Endothelial cell (in vitro differentiated cells): ENCODE data around the gene ZNF687. TPM values are rescaled to one million over a fixed set of nuclear protein-coding genes. Genes with fewer than 3 reads are reported as not detected.

Experiments used
- DNase-seq: peaks from one replicate; pipeline ENCODE4 v3.0.0; 2021; ENCODE audit warnings: low spot score
- H3K27ac Mint-ChIP-seq: one replicate; pipeline ENCODE4 v1.8.0; 2021; ENCODE audit warnings: mixed read lengths, inconsistent platforms; ENCODE audit not compliant: unreplicated experiment
- H3K27me3 Mint-ChIP-seq: one replicate; pipeline ENCODE4 v1.8.0; 2021; ENCODE audit warnings: mild to moderate bottlenecking, moderate library complexity, mixed read lengths, inconsistent platforms; ENCODE audit not compliant: unreplicated experiment
- H3K36me3 Mint-ChIP-seq: one replicate; pipeline ENCODE4 v1.8.0; 2021; ENCODE audit warnings: mild to moderate bottlenecking, low read depth, mixed read lengths, inconsistent platforms; ENCODE audit not compliant: unreplicated experiment
- H3K4me1 Mint-ChIP-seq: one replicate; pipeline ENCODE4 v1.8.0; 2021; ENCODE audit warnings: mild to moderate bottlenecking, mixed read lengths, inconsistent platforms; ENCODE audit not compliant: unreplicated experiment
- H3K4me3 Mint-ChIP-seq: one replicate; pipeline ENCODE4 v1.8.0; 2021; ENCODE audit warnings: mild to moderate bottlenecking, mixed read lengths, inconsistent platforms; ENCODE audit not compliant: unreplicated experiment
- H3K9me3 Mint-ChIP-seq: one replicate; pipeline ENCODE4 v1.8.0; 2021; ENCODE audit warnings: mixed read lengths, inconsistent platforms; ENCODE audit not compliant: unreplicated experiment
- total RNA-seq: library from RNA; stranded (reverse); fragmentation: NEBNext Ultra II Directional; extraction: Animal tissue kit (Norgen Biotek cat#: 25700); gene quantifications from one replicate; pipeline ENCODE4 v1.2.1, GENCODE V29; 2021; ENCODE audit not compliant: unreplicated experiment
- TF ChIP-seq, protein P1 (sequence below): fragments of 200-600 bp; sonication (generic); IDR thresholded peaks from one replicate; pipeline ENCODE4 v1.5.0; 2021; ENCODE audit warnings: antibody characterized with exemption; ENCODE audit not compliant: unreplicated experiment

Gene ZNF687
- total RNA-seq, 1 donor from 2014 or later, result 29.9 TPM

GRCh38 chr1:151242442-151242841 lies 39.7 kb upstream of the ZNF687 start:
- TF ChIP-seq, protein P1, sequence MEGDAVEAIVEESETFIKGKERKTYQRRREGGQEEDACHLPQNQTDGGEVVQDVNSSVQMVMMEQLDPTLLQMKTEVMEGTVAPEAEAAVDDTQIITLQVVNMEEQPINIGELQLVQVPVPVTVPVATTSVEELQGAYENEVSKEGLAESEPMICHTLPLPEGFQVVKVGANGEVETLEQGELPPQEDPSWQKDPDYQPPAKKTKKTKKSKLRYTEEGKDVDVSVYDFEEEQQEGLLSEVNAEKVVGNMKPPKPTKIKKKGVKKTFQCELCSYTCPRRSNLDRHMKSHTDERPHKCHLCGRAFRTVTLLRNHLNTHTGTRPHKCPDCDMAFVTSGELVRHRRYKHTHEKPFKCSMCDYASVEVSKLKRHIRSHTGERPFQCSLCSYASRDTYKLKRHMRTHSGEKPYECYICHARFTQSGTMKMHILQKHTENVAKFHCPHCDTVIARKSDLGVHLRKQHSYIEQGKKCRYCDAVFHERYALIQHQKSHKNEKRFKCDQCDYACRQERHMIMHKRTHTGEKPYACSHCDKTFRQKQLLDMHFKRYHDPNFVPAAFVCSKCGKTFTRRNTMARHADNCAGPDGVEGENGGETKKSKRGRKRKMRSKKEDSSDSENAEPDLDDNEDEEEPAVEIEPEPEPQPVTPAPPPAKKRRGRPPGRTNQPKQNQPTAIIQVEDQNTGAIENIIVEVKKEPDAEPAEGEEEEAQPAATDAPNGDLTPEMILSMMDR, result no peak
- peaks cover 55% of the 10 kb centered on the region for H3K36me3 Mint-ChIP-seq

DNA sequence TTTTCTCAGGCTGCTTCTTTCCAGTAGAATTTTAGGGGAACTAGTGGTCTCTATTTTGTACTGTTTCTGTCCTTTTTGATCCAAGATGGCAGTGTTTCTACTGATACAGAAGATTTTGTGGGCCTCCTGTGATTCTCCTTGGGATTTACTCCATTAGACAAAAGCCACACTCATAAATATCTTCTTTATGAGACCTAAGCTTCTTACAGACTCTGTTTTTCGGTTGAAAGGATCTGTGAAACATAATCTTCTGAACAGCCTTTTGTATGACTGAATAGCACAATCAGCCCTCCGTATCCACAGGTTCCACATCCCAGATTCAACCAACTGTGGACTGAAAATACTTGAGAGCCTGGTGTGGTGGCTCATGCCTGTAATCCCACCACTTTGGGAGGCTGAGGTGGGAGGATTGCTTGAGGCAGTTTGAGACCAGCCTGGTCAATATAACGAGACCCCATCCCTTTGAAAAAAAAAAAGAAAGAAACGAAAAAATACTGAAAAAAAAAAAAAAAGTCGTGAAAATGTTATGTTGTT lies 38.3 kb upstream of the ZNF687 start:
- peaks cover 4% of the 10 kb centered on the region for H3K27me3 Mint-ChIP-seq
- peaks cover 50% of the 10 kb centered on the region for H3K36me3 Mint-ChIP-seq
- TF ChIP-seq, protein P1, result no peak
- H3K4me3 Mint-ChIP-seq, result no peak overlapping the region
- DNase-seq, result no peak
- no peak overlapping the region for H3K27ac Mint-ChIP-seq
- H3K9me3 Mint-ChIP-seq, result no peaks in the 10 kb centered on the region
- H3K4me1 Mint-ChIP-seq, result no peaks in the 10 kb centered on the region

More at GRCh38 chr1:151242442-151242841, 39.7 kb upstream of the ZNF687 start:
- H3K4me1 Mint-ChIP-seq, result no peaks in the 10 kb centered on the region
- H3K4me3 Mint-ChIP-seq, result peak overlapping the region; percentile 47
- DNase-seq, result no peak
- no peaks in the 10 kb centered on the region for H3K9me3 Mint-ChIP-seq
- peaks cover 4% of the 10 kb centered on the region for H3K27me3 Mint-ChIP-seq
- H3K27ac Mint-ChIP-seq, result peak overlapping the region; percentile 37

- H3K36me3 Mint-ChIP-seq, result peaks cover 40% of the 10 kb centered on the region
- TF ChIP-seq, protein P1, result no peak
- no peak for DNase-seq
- no peaks in the 10 kb centered on the region for H3K27me3 Mint-ChIP-seq
- no peak overlapping the region for H3K27ac Mint-ChIP-seq
- H3K4me3 Mint-ChIP-seq, result peak overlapping the region; percentile 13
- no peaks in the 10 kb centered on the region for H3K9me3 Mint-ChIP-seq
- H3K4me1 Mint-ChIP-seq, result no peaks in the 10 kb centered on the region
These were observed 35.3 kb upstream of the ZNF687 start for GRCh38 chr1:151246786-151247185.

- Mint-ChIP-seq H3K27me3 (peaks cover 3% of the 10 kb centered on the region), H3K36me3 (peaks cover 15% of the 10 kb centered on the region), H3K9me3 (no peaks in the 10 kb centered on the region), H3K4me1 (peaks cover 10% of the 10 kb centered on the region), H3K4me3 (no peak overlapping the region), H3K27ac (peak overlapping the region; percentile 64)
- TF ChIP-seq, protein P1, result peak; percentile 84
- DNase-seq, result peak; percentile 31
These were observed 30.2 kb upstream of the ZNF687 start for GRCh38 chr1:151251656-151252470.
